ENCODE data around the gene GRID1. TPM values are rescaled to one million over a fixed set of nuclear protein-coding genes. Genes with fewer than 3 reads are reported as not detected.

Gene GRID1
- polyA plus RNA-seq, 12 donors, result 3.0 to 7.0 (median 4.9) TPM; not detected in 2

DNA sequence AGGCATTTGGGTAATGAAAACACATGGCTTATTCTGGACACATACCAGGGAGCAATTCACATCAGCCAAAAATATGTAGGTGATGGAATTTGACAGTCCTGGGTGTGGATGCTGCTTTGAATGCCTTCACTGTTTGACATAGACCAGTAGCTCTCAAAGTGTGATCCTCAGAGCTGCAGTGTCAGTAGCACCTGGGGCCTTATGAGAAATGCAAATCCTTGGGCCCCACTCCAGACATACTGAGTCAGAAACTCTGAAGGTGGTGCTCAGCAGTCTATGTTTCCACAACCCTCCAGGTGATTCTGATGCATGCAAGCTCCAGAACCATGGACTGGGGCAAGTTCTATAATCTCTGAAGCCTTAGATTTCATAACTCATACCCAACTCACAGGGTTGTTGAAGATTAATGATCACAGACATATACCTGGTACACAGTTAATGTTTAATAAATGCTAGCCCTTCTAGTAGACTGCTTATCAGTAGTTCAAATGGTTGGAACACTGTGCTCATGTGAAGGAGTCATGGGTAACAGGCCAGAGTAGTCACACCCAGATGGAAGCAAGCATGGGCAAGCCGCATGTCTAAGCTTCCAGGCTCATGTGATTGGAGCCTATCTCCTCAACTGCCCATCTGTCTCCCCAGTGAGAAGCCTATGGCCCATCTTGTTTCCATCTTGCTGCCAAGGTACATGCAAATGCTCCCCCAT lies 715.7 kb downstream of the GRID1 start:
- DNase-seq, result no peak

DNA sequence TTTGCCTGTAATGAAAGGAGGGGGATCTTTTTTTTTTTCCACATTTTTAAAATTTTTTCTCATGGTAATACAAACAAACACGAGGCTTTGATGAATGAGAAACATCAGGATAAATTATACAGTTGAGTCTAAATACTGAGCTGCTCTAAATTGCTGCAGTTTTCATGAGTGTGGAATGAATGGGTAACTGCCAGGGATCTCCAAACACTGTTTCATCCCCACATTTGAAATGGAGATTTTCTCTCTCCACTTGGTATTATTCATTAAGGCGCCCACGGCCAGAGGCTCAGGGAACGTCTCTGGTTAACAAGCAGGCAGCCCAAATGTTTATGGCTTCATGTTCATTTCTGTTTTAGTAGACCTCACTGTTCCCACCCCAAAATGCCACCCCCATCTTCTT lies 717.1 kb downstream of the GRID1 start:
- no peak for DNase-seq

DNA sequence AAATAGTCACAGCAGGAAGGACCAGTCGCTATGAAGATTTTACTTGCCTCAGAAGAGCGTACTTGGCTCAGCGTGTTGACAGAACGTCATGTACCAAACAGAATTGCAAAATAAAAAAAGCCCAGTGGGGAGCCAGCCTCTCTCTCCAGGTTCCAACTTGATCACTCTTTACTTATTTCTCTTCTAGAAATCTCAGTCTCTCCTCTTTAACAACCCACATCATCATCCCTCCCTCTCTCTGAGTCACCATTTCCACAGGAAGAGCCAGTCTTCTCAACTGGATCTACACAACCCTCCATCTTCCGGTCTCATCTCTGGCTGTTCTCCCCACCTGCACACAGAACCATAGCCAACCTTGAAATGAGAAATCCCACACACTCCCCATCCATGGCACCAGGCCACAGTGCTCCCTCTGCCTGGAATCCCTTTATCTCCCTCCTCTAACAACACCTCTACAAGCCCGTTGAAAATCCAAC lies 718.3 kb downstream of the GRID1 start:
- DNase-seq, result peak; percentile 83

DNA sequence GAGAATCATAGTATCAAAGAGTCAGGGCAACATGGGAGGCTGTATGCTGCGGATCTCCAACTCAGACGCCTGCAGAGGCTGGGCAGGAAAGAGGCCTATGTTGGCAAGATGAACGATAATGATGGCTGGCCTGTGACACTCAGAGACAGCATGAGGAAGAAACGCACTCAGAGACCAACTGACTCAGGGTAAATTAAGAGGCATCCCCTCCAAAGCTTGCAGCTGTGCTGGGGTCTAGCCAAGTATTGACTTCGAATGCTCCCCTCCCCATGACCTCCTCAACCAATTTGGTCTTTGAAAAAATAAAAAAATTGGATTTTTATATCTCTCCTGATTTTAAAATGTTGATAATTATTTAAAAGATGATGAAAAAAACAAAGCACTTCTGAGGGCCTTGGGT lies 718.9 kb downstream of the GRID1 start:
- DNase-seq, result peak; percentile 56

DNA sequence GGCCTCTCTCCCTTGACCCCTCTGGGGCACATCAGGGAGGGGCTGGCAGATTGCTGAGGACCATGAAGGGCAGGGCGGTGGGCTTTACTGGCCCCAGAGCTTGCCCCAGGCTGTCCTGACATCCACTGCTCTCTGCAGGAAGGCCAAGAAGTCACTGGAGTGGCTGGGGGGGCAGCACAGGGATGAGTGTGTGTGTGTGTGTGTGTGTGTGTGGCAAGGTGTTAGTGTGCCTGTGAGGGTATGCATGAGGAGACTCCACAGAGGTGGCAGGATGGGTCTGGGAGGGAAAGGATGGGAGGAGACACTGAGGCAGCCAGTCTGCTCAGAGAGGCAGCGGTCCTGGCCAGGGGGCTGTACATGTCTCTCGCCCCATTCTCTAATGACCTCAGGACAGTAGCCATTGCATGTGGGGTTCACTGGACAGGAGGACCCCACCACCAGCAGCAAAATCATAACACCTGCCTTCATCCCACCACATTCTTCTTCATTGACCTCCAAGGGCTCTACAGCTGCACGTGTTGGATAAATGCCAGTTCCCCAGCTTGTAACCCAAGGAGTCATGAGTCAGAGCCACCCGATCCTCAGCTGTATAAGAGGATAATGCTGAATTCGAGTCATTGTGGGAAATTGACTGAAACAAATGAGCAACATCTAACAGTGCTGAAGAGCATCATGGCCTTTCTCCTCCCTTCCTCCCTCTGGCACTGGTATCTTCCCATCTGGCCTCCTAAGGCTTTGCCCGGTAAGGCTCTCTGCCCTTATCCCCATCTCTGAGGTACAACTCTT lies 720.5 kb downstream of the GRID1 start:
- DNase-seq, result peak; percentile 46

DNA sequence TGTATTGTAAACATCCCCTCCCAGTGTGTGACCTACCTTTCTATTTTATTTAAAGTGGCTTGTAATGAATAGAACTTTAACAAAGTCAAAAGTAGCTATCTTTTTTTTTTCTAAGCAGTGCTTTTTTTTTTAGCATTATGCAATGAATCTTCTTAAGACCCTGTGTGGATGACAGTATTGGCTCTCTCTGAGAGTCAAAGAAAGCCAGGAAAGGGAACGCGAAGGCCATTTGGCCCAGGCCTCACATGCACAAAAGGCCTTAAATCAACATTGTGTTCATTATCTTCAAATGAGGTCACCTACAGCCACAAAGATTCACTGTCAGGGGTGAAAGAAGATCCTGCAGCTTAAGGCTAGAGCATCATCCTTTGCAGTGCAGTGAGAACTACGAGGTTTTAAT lies 721.5 kb downstream of the GRID1 start:
- DNase-seq, result peak; percentile 50

DNA sequence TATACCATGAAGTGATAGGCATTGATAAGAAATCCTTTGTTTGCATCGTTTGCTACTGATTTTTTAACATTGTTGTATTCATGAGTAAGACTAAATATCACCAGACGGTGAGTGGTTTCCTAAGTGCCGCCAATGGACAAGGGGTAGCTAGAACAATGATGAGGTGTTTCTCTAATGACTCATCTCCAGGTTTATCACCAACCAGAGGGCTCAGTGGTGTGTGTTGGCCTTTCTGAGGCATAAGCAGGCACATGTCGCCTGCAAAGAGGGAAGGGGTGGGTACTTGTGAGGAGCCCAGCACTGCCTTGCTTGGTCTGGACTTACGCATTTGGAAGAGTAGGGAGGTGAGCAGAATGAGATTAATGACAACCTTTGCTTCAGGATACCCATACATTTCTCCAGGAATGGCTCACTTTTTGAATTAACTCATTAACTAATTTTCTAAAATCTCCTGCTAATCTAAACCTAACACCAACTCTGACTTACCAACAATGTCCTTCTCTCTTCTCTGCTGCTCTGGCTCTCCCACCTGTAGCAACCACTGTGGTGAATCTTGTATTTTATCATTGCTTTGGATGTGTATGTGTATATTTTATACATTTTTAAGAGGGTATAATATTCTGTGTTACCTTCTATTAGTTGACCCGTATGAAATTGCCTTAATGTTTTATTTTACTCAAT lies 722.6 kb downstream of the GRID1 start:
- no peak for DNase-seq

DNA sequence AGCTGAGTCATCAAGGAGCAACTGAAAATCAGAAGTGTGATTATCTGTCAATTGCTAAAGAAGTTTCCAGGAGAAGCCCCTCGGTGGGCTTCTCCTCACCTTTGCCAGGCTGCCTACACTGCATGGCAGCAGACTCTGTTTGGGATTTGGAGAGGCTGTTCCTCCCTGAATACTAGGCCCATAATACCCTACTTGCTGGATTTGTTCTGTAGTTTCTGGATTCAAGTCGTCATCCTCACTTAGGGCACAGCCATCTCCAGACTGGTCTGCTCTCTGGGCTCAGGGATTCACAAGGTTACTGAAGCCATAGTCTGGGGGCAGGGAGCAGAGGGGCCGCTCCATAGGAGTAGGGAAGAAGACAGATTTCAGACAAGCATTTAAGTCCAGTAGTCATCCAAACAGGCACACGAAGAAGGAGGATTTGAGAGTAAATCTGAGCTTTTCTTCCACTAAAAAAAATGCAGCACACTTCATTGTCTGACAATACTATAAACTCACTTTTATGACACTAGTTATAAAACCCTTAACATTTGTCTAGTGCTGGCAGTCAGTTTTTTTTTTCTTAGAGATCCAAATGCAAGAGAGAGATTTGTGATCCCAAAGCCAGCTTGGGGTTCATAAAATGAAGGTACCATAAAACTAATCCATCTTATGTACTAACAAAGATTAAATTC lies 723.3 kb downstream of the GRID1 start:
- no peak for DNase-seq

DNA sequence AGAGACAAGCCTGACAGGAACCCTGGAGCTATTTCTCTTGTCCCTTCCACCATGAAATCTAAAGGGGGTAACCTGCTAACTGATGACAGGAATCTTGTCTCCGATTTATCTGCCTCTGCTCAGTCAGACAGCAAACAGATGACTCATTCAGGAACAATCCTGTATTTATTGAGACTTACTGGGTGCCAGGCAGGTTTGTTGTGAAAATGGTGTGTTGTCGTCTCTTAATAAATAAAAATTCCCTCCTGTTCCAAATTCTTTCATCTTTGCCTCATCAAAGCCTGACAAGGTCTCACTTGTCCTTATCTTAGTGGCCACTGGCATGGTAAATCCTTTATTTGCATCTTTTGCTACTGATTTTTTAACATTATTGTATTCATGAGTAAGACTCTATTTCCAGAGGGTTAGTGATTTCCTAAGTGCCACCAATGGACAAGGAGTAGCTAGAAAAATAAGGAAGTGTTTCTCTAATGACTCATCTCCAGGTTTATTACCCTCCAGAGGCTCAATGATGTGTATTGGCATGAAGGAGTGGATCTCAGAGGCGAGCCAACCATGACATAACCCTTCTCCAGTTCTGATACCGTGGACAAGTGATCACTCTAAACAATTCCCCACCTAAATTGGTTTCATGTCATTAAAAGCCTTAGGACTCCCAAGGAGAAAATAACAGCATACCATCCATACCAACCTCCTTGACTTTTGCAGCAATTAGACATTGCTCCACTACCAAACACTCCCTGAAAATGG lies 724.0 kb downstream of the GRID1 start:
- no peak for DNase-seq

DNA sequence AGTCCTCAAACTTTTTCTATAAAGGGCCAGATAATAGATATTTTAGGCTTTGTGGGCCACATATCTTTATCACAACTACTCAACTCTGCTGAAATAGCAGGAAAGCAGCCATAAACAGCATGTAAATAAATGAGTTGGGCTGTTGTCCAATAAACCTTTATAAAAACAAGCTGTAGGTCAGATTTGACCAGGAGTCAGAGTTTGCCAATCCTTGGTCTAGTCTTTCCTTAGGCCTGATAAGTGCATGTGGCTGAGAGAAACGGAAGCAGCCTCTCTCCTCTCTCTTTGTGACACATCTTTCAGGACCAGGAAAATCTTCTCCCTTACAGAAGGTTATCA lies 724.5 kb downstream of the GRID1 start:
- no peak for DNase-seq

DNA sequence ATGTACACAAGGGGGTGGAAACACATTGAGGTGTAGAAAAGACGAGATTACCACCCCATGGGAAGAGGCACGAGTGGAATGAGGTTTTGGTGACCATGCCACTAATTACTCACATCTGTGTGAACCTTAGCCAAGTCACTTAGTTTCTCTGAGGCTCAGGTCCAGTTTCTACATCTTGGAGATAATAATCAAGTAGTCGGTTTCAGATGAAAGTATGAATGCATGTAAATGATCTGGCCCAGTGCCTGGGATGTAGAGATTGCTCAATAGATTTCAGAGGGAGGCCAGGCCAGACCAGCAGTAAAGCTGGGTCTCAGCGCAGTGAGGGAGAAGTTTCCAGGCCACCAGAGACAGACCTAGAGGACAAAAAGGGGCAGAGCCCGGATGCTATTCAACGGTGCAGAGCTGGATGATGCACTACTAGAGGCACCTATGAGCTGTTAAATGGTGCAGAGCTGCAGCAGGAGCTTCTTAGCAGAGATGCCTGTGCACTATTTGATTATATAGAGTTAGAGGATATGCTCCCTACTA lies 725.1 kb downstream of the GRID1 start:
- DNase-seq, result no peak

DNA sequence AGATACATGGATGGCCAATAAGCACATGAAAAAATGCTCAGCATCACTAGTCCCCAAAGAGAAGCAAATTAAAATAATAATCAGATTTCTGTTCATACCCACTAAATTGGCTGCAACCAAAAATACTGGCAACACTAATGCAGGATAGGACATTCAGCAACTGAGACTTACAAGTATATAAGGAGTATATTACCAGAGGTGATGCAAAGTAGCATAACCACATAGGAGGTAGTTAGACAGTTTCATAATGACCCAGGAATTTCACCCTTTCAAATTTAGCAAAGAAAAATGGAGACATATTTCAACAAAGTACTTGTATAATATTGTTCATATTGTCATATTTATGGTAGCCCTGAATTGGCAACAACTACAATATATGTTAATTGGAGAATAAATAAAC lies 727.8 kb downstream of the GRID1 start:
- no peak for DNase-seq

DNA sequence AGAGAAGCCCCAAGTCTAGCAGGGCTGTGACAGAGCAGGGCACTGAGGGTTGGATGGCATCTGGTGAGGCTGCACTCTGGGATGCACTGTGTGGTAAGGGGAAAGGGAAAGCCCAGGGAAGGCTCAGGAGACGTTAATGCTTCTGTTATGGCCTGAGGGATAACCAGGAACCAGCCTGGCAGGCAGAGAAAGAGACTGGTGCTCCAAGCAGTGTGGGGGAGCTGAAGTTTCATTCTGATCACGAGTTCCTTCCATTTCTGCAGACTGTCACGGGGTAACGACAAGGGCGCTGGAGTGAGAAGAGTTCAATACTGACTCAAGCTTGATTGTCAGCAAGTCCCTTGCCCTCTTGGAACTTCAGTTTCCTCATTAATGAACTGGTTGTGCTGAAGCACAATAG lies 730.9 kb downstream of the GRID1 start:
- no peak for DNase-seq

DNA sequence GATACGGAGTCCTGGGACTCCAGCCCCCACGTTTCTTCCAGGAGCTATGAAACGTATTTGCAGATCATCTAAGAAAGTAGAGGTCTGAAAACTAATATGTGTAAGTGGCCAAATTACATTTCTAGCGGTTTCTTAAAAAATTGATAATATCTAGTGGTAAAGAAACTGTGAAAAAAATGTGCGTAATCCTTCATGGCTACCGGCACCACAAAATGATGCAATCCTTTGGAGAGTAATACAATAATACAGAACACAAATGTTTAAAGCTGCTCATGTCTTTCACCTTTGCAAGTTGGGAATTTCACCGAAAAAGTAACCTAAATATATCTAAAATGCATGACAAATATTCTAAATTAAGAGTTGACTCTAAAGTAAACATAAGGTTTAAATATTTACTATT lies 742.1 kb downstream of the GRID1 start:
- no peak for DNase-seq

DNA sequence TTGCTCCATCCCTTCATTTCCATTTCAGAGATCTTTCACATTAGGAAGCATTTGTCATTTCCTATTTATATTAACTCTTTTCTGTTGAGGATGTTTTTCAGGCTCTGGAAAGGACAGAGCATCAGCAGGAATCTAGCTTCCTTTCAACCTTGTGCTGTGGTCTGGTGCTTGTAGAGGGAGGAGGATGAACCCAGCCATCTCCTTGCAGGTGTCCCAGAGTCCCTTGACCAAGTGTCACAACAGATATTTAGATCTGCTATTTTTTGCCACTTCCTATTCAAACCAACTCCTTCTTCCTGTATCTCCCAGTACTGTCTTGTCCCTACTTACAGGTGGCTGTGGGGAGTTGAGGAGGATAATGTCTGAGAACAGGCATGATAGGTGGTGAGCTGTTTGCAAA lies 742.8 kb downstream of the GRID1 start:
- no peak for DNase-seq

DNA sequence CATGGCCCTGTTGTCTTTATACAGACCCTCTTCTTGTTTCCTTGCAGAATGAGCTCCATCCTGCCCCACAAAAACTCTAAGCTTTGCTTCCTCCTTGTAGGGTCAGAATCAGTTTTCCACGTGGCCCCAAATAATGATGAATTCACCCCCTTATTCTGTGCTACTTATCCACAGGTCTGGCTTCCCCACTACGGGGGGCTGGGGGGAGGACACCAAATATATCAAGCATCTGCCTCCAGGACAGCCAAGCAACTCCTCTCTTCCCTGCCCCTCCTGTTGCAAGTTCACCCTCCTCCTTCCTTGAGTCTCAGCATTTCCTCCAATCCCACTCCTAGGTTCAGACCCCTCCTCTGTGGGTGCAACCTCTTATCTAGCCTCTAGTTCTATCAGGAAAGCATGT lies 743.3 kb downstream of the GRID1 start:
- no peak for DNase-seq

DNA sequence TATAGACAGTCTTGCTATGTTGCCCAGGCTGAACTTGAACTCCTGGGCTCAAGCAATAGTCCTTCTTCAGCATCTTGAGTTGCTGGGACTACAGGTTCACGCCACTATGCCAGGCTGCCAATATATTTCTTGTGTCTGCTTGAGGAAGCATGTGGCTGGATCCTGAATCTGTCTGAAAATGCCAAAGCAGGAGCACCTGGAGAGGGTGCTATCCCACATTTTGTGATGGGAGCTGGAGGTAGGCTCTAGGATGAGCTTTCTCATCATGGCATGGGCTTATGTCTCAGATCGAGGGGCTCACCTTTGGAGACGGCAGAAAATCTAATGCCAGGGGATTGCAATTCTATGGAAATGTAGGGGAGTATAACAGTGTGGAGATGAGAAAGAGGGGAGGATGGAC lies 744.2 kb downstream of the GRID1 start:
- no peak for DNase-seq

DNA sequence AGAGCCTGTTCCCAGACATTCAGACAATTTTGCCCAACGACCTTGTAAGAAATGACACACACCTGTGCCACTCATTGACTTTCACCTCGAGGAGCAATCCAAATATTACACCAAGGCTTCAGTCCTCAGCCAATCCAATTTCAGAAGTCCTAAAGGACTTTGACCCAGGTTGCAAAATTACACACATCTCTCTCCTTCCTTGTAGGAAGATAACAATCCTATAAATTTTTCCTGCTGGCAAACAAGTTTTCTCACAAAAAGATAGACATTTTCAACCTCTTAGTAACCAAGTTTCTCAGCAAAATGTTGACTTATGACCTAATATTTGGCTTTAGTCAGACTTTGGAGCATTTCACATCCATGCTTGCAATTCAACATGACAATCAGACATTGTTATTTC lies 745.0 kb downstream of the GRID1 start:
- DNase-seq, result no peak

DNA sequence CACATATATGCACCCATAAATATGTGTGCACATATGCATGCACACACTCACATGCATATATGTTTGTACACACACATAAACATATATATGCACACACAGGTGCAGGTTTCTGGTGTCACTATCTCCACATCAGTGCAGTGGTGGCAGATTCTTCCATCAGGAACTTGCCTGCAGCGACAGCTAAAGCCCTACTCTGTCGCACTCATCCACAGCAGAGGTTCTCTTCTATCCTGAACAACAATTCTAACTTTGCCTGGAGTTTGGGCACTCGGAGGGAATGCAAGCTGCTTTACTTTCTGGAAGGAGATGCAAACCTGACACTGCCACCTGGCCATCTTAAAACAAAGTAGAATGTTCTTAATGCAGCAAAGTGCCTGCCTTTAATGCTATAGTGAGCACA lies 745.8 kb downstream of the GRID1 start:
- no peak for DNase-seq

DNA sequence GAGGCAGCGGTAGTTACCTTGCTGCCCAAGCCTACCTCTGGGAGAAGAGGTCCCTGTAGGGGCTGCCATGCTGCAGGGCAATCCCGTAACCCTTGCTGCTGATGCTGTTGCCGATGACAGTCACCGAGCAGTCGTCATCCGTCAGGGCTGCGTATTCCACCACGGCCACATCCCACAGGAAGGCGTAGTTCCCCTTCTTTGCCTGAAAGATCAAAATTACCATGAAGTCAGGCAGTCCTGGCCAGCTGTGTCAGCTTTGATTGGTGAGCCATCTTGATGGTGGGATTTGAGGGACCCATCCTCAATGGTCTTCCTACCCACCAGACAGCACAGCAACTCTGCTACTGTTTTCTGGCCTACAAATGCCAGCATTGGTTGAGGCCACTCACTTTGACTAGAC lies 746.8 kb downstream of the GRID1 start:
- no peak for DNase-seq

DNA sequence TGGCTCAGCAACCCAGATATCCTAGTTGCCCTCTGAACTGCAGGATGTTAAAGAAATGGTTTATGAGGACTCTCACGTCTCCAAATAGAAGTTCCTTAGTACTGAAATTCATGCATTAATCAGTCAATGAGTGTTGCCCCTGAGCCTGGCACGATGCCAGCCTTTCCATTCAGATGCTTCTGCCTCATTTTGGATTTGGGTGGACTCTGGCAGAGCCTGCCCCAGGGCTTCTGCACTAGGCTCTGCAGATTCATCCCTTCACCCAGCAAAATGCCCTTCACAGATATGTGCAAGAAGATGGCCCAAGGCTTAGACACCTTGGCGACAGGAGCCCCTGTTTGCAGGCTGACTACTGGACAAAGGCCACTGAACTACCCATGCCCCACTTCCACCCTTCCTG lies 747.8 kb downstream of the GRID1 start:
- DNase-seq, result no peak
